CD1c-positive myeloid dendritic cell (primary cell): ENCODE measurements around the gene NEB.
"Not testable (repeated sequence)": the region's sequence is repeated elsewhere in the genome, so short reads cannot be mapped to it uniquely, and the experiment has no call there.

Source experiments
- DNase-seq: peaks from one replicate; pipeline ENCODE4 v3.0.0-alpha.2; 2016; ENCODE audit errors: extremely low spot score

The NEB gene

DNA sequence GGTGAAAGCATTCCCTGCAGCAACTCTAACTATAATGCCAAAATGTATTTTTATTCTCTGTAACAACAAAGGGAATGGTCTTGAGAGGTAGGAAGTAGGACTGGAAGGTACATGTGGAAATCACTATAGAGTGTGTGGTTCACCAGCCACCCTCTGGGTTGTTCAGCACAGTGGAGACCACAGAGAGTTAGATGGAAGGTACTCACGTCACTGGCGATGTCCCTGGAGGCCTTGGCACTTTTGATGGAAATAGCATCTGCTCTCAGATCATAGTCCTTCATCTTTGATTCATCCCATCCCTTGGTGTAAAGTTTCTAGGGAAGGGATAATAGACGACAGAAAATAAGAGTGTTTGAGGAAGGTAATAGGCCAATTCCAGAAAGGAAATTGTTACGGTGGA, 124.0 kb downstream of the NEB start:
- DNase-seq = no peak

DNA sequence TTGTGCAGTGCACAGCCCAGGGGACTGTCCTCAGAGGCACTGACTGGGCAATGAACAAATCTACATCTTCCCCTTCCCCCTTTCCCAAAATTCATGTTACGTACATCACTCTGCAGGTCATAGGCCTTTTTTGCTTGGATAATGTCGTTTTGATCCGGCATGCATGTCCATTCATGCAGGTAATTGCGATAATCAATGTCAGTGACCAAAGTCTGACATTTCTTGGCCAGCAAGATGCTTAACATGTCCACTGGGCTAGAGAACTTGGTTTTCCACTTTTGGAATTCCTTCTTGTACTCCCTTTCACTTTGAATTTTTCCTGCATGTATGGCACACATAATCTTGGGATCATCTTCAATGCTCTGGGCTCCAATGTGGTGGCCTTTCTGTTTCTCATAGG, 124.6 kb downstream of the NEB start:
- DNase-seq = no peak

DNA sequence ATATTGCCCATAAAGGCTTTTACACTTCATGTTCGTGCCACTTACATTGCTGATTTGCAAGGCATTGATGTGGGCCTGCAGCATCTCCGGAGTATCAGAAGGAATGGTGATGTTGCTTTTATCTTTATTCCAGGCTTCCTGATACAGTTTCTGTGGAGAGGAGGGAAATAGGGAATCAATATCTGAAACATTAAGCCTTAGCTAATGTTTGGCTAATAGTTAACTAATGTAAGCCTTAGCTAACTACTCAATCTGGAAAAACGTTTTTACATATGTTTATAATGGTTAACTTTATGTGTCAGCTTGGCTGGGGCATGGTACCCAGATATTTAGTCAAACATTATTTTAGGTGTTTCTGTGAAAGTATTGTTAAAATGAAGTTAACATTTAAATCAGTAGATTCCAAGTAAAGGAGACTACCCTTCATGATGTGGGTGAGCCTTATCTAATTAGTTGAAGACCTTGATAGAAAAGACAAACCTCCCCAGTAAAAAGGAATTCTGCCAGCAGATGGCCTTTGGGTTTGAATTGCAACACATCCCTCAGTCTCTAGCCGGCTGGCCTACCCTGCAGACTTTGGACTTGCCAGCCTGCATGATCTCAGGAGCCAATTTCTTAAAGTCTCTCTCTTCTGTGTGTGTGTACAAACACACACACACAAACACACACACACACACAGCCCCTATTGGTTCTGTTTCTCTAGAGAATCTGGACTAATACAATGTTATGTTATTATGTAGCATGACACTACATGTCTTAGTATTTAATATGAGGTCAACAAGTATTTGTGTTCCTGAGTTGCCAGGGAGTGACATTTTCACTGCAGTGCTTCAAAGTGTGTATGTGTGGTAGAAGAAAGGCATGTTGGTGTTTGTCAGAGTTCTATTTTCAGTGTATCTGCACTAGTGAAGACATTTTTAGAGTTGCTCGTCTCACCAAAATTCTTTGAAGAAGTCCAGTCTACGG, 126.5 kb downstream of the NEB start:
- not testable (repeated sequence) for DNase-seq

DNA sequence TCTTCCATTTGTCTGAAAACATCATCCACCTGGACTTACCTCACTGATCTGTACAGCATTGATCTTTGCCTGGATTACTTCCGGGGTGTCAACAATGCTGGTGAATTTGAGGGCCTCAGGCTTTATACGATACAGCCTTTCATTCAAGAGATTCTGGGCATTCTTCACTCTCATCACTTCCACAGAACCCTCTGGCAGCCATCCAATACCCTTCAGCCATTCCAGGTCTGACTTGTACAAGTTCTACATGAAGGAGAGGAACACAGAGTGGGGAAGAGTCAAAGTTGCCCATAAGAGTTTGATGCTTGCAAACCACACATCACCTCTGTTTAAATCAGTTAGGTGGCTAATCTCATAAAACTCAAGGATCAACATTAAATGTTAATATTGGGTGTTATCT, 130.7 kb downstream of the NEB start:
- DNase-seq = not testable (repeated sequence)

DNA sequence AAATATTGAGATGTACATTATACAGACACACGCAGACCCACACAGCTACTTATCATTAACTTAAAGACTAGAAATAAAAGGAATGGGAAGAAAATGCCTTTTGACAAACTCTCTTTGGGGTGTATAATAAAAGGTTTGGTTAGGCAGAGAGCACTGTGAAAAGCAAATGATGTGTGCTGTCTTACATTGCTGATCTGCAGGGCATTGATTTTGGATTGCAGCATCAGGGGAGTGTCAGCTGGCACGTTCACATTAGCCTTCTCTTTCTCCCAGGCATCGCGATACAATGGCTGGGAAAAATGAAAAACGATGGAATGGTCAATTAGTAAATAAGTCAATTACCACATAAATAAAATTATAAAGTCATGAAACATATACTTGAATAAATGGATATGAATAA, 131.9 kb downstream of the NEB start:
- DNase-seq = not testable (repeated sequence)

DNA sequence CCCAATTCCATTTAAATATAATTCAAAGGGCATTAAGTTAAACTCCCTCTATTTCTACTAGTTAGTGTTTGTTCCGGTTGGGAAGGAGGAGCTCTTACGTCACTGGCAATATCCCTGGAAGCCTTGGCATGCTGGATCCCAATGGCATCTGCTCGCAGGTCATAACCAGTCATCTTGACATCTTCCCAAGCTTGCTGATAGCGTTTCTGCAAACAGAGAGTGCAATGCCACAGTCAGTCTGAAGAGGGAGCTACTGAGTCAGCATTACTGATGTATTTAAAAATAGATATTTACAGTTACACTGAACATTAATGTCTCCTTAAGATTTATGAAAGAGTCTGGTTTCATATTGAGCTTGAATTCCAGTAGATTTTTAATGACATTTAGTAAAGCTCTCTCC, 132.5 kb downstream of the NEB start:
- not testable (repeated sequence) for DNase-seq

DNA sequence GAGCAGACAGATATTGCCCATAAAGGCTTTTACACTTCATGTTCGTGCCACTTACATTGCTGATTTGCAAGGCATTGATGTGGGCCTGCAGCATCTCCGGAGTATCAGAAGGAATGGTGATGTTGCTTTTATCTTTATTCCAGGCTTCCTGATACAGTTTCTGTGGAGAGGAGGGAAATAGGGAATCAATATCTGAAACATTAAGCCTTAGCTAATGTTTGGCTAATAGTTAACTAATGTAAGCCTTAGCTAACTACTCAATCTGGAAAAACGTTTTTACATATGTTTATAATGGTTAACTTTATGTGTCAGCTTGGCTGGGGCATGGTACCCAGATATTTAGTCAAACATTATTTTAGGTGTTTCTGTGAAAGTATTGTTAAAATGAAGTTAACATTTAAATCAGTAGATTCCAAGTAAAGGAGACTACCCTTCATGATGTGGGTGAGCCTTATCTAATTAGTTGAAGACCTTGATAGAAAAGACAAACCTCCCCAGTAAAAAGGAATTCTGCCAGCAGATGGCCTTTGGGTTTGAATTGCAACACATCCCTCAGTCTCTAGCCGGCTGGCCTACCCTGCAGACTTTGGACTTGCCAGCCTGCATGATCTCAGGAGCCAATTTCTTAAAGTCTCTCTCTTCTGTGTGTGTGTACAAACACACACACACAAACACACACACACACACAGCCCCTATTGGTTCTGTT, 137.2 kb downstream of the NEB start:
- DNase-seq = not testable (repeated sequence)

DNA sequence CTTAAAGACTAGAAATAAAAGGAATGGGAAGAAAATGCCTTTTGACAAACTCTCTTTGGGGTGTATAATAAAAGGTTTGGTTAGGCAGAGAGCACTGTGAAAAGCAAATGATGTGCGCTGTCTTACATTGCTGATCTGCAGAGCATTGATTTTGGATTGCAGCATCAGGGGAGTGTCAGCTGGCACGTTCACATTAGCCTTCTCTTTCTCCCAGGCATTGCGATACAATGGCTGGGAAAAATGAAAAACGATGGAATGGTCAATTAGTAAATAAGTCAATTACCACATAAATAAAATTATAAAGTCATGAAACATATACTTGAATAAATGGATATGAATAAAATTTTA, 142.4 kb downstream of the NEB start:
- not testable (repeated sequence) for DNase-seq

DNA sequence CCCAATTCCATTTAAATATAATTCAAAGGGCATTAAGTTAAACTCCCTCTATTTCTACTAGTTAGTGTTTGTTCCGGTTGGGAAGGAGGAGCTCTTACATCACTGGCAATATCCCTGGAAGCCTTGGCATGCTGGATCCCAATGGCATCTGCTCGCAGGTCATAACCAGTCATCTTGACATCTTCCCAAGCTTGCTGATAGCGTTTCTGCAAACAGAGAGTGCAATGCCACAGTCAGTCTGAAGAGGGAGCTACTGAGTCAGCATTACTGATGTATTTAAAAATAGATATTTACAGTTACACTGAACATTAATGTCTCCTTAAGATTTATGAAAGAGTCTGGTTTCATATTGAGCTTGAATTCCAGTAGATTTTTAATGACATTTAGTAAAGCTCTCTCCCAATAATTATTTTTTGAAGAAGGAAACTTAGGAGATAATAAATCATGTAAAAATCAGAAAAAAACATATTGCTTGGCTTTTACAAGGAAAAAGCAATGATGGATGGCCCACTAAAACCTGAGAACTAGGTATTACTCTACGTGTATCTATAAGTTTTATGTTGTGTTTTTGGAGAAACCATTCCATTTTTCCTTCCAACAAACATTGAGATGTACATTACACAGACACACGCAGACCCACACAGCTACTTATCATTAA, 142.9 kb downstream of the NEB start:
- DNase-seq = not testable (repeated sequence)

DNA sequence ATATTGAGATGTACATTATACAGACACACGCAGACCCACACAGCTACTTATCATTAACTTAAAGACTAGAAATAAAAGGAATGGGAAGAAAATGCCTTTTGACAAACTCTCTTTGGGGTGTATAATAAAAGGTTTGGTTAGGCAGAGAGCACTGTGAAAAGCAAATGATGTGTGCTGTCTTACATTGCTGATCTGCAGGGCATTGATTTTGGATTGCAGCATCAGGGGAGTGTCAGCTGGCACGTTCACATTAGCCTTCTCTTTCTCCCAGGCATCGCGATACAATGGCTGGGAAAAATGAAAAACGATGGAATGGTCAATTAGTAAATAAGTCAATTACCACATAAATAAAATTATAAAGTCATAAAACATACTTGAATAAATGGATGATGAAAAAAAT, 153.0 kb downstream of the NEB start:
- not testable (repeated sequence) for DNase-seq

DNA sequence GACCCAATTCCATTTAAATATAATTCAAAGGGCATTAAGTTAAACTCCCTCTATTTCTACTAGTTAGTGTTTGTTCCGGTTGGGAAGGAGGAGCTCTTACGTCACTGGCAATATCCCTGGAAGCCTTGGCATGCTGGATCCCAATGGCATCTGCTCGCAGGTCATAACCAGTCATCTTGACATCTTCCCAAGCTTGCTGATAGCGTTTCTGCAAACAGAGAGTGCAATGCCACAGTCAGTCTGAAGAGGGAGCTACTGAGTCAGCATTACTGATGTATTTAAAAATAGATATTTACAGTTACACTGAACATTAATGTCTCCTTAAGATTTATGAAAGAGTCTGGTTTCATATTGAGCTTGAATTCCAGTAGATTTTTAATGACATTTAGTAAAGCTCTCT, 153.6 kb downstream of the NEB start:
- DNase-seq = not testable (repeated sequence)

DNA sequence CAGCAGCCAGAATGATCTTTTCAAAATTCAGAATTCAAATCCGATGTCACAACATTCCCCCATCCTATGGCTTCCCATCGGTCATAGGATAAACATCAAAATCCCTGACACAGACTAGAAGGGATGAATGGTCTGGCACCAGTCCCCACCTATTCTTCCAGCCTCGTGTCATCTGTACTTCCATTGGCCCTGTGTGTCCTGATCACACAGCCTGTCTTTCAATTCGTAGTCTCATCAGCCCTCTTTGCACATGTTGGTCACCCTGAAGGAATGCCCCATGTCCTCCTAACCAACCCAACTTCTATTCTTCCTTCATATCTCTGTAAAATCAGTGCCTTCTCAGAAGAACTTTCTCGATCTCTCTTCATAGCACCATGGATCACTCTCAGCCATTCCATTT, 157.2 kb downstream of the NEB start:
- no peak for DNase-seq

DNA sequence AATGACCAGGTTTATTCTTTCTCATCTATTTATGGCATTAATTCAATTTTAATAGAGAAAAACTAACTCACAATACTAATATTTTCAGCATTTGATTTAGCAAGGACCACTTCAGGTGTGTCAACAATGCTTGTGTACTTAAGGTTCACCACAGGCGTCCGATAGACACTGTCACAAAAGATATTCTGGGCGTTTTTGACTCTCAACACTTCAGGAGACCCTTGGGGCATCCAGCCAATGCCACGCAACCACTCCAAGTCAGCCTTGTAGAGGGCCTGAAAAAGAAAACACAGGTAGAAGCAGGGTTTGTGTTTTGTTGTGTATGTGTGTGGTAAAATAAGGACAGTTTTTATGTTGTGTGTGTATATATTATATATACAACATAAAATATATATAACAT, 158.2 kb downstream of the NEB start:
- DNase-seq = no peak

DNA sequence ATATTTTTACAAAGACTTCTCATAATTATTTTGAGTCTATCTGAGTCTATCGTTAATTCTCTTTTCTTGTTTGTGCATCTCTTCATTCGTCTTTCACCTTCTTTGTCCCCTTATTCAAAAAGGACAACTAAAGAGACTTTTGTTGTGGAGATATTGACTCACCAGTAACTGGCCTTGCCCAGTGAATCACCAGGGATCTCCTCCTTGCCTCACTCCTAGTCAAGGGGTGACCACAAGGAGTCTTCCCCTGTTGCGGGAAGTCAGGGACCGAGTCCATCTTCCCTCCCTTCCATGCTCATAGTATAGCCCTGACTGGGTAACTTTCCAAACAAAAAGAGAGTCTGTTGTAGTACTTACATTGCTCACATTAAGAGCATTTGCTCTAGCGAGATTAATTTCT, 158.9 kb downstream of the NEB start:
- no peak for DNase-seq

DNA sequence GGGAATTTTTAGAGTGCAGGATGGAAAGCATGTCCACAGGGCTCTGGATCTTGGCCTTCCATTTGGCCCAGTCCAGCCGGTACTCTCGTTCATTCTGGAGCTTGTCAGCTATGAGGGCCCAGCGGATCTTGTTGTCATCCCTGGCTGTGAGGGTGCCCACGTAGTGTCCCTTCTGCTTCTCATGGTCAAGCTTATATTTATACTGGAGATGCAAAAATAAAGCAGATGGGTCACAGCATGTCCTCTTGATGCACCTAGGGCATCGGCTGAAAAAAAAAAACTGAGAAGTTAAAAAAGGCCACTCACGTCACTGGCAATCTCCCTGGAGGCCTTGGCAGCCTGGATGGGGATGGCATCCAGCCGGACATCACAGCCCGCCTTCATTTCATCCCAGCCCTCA, 164.1 kb downstream of the NEB start:
- DNase-seq = no peak

DNA sequence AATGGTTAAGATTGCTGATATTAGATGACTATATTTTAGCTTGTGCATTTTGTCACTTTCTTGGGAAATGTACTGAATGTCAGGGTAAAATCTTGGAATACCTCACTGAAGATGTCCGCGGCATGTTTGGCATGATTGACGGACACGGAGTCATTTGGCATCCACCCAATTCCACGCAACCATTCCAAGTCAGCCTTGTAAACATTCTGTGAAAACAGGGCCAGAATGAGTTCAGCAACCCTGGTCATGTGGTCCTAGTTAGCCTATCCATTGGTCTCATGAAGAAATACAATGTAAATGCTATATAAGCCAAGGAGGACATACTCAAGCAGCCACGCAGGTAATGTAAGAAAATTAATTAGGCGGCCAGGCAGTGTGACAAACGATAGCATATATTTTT, 165.1 kb downstream of the NEB start:
- DNase-seq = no peak

DNA sequence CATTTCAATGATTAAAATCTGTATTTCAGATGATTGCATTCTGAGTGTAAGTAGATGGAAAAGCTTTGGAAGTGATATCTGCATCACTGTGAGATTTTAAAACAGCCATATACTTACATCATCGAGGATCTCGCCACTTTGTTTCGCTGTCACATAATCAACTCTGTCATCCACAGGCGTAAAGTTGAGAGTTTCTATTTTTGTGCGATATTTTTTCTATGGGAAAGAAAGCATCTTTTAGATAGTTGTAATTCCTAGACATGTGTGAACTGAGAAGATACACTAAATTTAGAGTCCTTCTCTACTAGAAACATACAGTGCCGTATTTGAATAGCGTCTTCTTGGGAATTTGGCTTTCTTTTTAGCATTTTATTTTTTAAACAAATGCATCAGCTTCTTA, 165.8 kb downstream of the NEB start:
- no peak for DNase-seq

DNA sequence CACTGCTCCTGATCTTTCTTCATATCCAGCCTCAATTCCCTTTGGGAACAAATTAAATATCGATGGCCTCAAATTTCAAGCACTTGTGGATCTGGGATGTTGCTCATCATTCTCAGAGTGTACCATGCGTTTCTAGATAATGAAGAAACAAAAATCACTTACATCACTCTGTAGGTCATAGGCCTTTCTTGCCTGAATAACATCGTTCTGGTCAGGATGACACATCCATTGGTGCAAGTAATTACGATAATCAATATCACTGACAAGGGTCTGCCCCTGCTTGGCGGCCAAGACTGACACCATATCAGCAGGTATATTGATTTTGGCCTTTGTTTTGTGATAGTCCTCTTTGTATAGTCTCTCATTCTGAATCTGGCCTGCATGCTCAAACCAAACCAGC, 167.3 kb downstream of the NEB start:
- DNase-seq = no peak

DNA sequence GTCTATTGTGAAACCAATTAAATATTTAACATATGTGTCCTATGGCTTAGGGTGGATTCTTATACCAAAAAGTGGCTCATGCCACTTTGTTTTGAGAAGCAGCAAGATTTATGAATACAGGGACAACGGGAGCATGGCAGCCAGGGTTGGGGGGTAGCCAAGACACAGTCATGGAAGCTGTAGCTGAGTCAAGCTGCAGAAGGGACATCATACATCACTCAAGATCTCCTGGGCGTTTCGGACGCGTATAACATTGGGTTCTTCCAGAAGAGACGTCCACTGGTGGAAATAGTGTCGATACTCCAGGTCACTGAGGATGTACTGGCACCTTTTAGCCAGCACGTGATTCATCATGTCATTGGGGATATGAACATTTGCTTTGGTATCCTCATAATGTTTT, 171.9 kb downstream of the NEB start:
- no peak for DNase-seq

DNA sequence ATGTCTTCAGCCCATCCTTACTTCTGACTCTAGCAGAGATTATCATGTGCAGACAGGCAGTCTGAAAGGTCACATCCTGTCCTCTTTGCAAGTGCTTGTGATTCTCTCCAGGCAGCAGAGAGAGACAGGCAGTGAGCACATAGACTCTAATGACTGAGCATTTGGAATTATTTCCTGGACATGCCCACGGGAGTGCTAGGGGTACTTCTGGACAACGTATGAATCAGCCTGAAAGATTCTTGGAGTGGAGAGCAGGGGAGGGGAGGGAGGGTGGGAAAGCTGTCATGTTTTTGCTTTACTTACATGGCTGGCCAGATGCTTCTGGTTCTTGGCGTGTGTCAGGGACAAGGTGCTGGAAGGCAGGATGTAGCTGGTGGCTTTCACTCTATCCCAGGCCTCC, 174.0 kb downstream of the NEB start:
- DNase-seq = no peak

DNA sequence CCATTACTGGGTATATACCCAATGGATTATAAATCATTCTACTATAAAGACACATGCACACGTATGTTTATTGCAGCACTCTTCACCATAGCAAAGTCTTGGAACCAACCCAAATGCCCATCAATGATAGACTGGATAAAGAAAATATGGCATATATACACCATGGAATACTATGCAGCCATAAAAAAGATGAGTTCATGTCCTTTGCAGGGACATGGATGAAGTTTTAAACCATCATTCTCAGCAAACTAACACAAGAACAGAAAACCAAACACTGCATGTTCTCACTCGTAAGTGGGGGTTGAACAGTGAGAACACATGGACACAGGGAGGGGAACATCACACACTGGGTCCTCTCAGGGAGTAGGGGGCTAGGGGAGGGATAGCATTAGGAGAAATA, 174.8 kb downstream of the NEB start:
- not testable (repeated sequence) for DNase-seq

DNA sequence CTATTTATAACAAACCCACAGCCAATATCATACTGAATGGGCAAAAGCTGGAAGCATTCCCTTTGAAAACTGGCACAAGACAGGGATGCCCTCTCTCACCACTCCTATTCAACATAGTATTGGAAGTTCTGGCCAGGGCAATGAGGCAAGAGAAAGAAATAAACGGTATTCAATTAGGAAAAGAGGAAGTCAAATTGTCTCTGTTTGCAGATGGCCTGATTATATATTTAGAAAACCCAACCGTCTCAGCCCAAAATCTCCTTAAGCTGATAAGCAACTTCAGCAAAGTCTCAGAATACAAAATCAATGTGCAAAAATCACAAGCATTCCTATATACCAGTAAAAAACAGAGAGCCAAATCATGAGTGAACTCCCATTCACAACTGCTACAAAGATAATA, 176.4 kb downstream of the NEB start:
- not testable (repeated sequence) for DNase-seq

DNA sequence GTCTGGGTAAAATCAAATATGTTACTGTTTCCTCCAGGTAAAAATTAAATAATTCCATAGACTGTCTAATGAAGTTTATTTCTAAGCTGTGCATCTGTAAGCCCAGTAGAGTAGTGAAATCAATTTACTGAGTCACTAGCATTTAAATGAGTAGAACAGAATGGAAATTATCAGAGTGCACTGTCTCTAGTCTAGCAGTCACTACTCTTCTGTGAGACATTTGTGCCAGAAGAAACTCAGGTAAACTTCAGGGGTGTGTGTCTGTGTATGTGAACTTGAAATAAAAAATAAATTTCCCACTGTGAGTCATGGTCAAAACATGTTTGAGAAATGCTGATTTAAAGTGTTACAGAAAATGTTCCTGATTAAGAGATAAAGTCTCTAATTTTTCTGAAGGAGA, 178.2 kb downstream of the NEB start:
- no peak for DNase-seq
